ENCODE measurements around the gene ADCY4.

ADCY4 gene

DNA sequence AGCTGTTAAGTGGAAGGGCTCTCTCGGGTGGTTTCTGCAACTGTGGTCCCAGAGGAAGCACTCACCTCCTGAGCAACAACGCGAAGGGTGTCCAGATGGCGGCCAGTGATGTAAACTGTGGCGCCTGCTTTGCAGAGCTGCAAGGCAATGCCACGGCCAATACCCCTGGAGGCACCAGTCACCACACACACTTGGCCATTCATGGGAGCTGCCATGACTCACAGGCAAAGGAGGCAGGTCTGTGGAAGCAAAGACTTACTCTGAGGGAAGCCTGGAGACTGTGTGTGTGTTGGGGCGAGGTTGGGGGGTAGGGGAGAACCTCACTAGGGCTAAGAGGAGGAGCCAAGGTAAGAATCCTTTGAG lies 36.0 kb downstream of the ADCY4 start:
- no peak for DNase-seq (ENCODE audit: low read depth in 2 of 2)

- DNase-seq (ENCODE audit: low read depth in 2 of 2), result no peak
These were observed 37.5 kb downstream of the ADCY4 start for GRCh38 chr14:24297190-24297964.

DNA sequence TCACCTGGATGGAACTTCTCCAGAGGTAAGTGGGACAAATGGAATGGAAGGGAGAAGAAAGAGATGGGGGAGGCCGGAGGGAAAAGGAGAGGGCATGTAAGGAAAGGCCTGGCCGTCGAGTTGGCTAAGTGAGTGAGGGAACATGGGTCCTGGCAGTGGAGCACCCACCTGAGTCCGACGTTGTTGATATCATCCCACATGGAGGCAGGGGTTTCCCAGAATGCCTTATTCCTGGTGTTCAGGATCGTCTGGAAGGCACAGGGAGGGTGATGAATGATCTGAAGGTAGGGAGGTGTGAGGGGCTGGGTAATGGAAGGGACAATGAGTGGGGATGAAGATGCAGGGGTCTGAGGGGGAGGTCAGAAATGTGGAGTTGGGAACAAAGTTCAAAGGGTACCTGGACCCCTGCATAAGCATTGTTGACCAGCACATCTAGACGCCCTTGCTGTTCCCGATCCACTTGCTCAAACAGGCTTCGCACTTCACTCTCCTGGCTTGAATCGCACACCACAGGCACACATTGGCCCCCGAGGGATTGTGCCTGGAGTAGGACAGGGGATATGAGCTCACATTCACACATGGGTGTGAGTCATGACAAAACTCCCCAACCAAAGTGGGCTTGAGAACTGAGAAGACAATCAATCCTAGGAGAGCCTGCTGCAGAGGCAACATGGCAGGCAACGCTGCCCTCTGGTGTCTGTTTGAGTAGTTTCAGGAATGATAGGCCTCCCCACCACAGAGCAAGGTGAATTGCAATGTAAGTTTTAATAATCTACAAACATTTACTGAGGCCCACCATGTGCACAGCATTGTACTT lies 38.3 kb downstream of the ADCY4 start:
- peak; percentile 70 to 78 for DNase-seq (ENCODE audit: low read depth in 2 of 2)

- DNase-seq (ENCODE audit: low read depth in 2 of 2), result no peak
These were observed 41.3 kb downstream of the ADCY4 start for GRCh38 chr14:24293525-24293924.

DNA sequence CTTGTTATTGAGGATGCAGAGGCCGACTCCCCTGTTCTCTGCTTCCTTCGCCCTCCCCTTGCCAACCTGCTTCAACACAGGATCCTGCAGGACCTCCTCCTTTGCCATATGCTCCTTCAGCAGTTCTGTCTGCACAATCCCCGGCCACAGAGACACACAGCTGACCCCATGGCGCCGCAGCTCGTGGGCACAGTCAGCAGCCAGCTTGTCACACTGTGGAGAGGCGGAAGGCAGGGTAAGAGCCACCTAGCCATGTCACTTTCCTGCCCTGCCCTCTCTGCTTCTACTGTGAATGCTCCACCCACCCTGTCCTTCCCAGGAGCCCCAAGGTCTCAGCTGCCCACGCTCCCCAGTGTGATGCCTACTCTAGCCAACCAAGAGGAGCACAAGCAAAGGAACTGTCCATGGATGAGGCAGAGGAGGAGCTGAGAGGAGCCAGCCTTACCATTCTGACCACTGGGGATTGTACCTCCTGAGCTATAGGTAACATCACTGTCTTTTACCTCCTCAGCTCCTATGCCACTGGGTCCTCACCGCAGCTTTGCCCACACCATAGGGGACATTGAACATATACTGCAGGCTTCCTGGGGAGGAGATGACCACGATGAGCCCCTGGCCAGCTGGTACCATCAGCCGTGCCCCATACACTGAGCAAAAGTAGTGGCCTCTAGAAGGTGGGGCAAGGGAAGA lies 42.6 kb downstream of the ADCY4 start:
- DNase-seq (ENCODE audit: low read depth in 2 of 2), result no peak

DNA sequence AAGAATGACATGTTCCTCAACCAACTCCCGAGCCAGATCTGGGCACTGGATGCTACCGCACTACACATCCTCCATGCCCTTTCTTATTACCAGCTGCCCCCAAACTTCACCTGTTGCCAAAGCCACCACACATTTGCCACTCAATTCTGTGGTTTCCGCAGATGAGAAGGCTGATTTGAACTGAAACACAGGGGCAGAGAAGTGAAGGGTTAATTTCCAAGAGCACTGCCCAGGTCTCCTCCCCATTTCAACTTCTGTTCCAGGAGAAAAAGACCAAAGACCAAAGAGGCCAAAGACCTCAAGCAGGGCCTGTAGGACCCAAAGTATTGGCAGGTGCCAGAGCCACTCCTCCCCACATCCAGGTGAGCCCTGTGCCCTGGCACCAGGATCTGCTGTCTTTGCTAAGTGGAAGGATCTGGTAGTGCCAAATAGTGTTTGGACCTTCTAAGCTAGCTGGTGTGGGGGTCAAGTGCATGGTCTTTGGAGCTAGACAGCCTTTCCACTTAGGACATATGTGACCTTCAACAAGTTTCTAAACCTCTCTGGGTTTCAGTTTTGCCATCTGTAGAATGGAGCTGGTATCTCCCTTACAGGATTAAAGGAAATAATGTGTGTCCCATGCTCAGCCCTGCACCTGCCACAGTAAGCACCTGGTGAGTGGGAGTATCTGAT lies 43.3 kb downstream of the ADCY4 start:
- DNase-seq (ENCODE audit: low read depth in 2 of 2), result no peak

- DNase-seq (ENCODE audit: low read depth in 2 of 2), result no peak
These were observed 44.1 kb downstream of the ADCY4 start for GRCh38 chr14:24290746-24291145.

DNA sequence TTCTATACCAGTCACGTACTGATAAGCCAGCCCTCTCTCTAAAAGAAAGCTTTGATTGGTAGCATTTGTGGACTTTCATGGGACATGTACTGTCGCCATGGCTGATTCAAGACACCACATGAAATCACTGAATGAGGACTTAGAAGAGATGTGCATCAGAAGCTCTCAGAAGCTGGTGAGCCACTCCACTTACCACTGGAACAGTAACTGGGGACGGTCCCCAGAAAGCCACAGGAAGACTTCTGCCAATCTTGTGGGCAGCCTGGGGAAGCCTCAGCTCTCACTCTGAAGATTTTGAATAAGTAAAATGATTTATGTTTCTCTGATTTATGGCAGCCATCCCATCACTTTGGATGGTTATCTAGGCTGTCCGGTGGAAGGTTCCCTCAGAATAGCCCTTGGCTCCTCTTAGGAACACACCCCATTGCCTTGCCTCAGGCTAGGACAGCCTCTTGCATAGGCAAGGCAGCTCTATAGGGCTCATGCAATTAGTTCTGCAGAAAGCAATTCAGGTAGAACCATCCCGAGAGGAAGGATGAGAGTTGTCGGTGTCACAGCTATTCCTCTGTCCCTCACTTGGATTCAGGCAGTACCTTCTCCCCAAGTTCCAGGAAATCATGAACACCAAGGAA lies 45.1 kb downstream of the ADCY4 start:
- DNase-seq (ENCODE audit: low read depth in 2 of 2), result no peak

GRCh38 chr14:24286996-24287395 lies 47.9 kb downstream of the ADCY4 start:
- no peak for DNase-seq (ENCODE audit: low read depth in 2 of 2)

DNA sequence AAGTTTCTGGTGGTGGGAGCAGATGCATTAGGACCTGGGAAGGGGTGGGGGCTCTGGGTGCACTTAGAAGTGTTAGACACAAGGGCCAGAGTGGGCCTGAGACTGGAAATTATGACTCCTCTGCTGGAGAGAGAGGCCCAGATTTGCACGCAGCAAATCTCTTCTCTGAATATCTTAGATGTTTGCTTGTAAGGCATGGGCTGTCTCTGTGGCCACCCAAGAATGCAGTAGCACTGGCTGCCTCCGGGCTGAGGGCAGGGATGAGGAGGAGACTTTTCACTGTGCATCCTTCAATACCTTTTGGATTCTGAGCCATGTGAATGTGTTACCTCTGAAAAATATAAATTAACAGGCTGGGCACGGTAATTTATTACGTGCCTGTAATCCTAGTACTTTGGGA lies 49.5 kb downstream of the ADCY4 start:
- no peak for DNase-seq (ENCODE audit: low read depth in 2 of 2)

GRCh38 chr14:24284501-24285035 lies 50.3 kb downstream of the ADCY4 start:
- DNase-seq (ENCODE audit: low read depth in 2 of 2), result no peak

DNA sequence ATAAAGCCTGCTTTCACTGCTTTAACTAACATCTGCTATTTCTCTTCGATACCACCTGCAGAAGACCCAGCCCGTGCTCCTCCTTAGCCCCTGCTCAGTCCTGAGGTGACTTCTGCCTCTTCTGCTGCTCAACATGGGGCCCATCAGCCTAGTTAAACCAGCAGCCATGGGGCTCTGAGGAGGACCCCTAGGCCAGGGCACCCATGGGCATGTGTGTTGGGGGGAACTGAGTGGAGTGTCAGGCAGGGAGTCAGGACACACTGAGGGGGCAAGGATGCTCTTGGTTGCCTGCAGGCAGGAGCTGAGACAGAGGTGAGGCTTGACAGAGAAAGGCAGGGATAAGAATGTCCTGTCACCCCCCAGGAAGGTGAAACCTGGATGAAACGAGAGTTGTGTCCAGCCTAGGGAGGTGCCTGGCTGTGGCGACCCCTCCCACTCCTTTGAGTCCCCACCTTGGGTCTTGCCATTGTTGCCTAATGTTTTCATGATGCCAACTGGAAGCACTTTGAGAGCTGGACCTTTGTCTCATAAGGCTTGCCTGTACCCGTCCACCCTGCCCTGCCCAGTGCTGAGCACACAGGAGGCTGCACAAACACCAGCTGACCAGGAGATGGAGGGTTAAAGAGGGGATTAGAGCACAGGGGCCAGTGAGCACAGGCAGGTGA lies 50.9 kb downstream of the ADCY4 start:
- no peak for DNase-seq (ENCODE audit: low read depth in 2 of 2)

- no peak for DNase-seq (ENCODE audit: low read depth in 2 of 2)
These were observed 52.1 kb downstream of the ADCY4 start for GRCh38 chr14:24282736-24283135.

DNA sequence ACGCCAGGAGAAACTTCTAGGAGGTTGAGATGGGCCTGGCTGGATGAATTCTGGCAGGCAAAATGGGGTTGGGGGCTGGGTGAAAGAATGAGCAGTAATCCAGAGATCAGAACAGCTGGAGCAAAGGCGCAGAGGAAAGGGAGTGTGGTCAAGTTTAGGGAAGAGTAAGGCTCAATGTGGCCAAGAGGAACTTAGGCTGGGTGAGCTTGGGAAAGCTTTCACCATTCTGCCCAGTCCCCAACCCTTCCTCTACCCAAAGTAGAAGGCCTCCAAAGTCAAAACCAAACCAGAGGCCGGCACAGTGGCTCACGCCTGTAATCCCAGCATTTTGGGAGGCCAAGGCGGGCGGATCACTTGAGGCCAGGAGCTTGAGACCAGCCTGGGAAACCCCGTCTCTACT lies 53.2 kb downstream of the ADCY4 start:
- DNase-seq (ENCODE audit: low read depth in 2 of 2), result no peak

DNA sequence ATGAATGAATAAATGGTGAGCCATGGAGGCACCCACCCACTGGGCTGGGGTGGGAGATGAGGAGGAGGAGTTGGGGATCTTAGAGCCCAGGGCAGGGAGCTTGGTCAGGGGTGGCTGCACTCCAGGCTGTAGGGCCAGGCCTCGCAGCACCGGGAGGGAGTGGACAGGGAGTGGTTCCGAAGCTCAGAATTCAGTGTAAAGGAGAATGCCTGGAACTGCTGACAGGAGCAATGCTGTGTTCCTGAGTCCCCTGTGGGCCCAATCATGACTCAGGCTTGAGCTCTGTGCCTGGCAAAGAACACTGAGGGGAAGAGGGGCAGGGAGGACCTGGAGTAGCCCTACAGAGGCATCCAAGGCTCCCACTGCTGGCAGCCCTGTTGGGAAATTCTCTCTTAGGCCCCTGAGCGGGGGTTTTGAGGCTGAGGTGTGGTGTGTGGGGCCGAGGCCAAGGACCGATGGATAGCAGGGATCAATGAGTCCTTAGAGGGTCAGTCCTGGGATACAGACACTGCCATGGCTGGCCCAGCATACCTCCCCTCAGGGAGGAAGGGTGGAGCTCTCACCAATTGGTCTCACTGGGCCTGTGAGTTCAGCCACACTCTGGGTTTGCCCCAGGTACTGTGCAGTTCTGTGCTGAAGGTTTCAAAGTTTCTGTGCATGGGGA lies 53.9 kb downstream of the ADCY4 start:
- no peak for DNase-seq (ENCODE audit: low read depth in 2 of 2)

GRCh38 chr14:24279301-24280186 lies 55.3 kb downstream of the ADCY4 start:
- DNase-seq (ENCODE audit: low read depth in 2 of 2), result no peak

DNA sequence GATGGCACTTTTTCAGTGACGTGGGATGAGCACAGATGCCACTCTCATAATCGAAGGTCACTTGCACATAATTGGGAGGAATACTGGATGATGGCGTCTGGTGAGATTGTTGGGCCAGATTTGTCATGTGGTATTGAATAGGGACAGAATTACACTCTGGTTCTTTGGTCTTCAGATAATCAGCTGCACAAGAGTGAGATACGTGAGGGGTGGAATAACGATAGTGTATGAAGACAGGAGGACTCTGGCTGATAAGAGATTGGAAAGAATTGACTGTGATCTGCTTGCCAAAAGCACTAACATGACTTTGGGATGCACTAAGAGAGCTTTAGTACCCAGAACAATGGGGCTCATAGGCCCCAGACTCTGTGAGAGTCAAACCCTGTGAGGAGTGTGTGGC lies 56.4 kb downstream of the ADCY4 start:
- no peak for DNase-seq (ENCODE audit: low read depth in 2 of 2)

- no peak for DNase-seq (ENCODE audit: low read depth in 2 of 2)
These were observed 57.1 kb downstream of the ADCY4 start for GRCh38 chr14:24277606-24278321.

- DNase-seq (ENCODE audit: low read depth in 2 of 2), result no peak
These were observed 57.8 kb downstream of the ADCY4 start for GRCh38 chr14:24277071-24277470.
